ENCODE data around the gene DCD.

The DCD gene

GRCh38 chr12:54631551-54631950 lies 16.6 kb downstream of the DCD start:
- Histone ChIP-seq H3K4me3 (ENCODE audit: low read length in 2 of 2) (no peak overlapping the region), H3K9me3 (ENCODE audit: control insufficient read depth in 2 of 2, low read length in 2 of 2) (no peaks in the 10 kb centered on the region), H3K27me3 (ENCODE audit: control insufficient read depth in 2 of 2, insufficient read depth in 2 of 2, low read length in 2 of 2) (peaks cover 0 to 3% of the 10 kb centered on the region in 2 donors), H3K36me3 (ENCODE audit: control insufficient read depth in 2 of 2, insufficient read depth in 2 of 2, low read length in 2 of 2) (no peaks in the 10 kb centered on the region), H3K9ac (ENCODE audit: low read depth in 1 of 2, low read length in 2 of 2) (no peak overlapping the region), H3K4me1 (ENCODE audit: control insufficient read depth in 2 of 2, insufficient read depth in 2 of 2, low read length in 2 of 2) (no peaks in the 10 kb centered on the region), H3K27ac (ENCODE audit: low read depth in 2 of 2, low read length in 2 of 2) (no peak overlapping the region)

DNA sequence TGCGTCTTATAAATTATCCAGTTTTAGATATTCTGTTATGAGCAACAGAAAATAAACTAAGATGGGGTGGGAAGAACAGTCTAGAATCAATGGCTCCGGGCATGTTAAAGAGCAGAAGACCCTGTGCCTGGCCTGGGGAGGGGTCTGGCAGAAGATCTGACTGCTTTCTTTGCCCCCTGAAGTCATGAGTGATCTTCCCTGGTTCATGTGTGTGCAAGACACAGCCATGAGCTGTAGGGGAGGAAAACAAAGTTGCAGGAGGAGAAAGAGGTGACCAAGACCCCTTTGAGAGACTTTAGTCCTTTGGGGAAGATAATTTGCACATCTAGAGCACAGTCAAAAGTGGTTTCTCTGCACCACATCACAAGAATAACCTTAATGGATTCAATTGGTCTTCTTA lies 18.2 kb downstream of the DCD start:
- H3K9me3 ChIP-seq (ENCODE audit: control insufficient read depth in 2 of 2, low read length in 2 of 2): no peaks in the 10 kb centered on the region
- no peak overlapping the region for H3K9ac ChIP-seq (ENCODE audit: low read depth in 1 of 2, low read length in 2 of 2)
- peaks cover 2 to 3% of the 10 kb centered on the region in 2 donors for H3K27me3 ChIP-seq (ENCODE audit: control insufficient read depth in 2 of 2, insufficient read depth in 2 of 2, low read length in 2 of 2)
- no peak overlapping the region for H3K27ac ChIP-seq (ENCODE audit: low read depth in 2 of 2, low read length in 2 of 2)
- no peaks in the 10 kb centered on the region for H3K36me3 ChIP-seq (ENCODE audit: control insufficient read depth in 2 of 2, insufficient read depth in 2 of 2, low read length in 2 of 2)
- H3K4me1 ChIP-seq (ENCODE audit: control insufficient read depth in 2 of 2, insufficient read depth in 2 of 2, low read length in 2 of 2): no peaks in the 10 kb centered on the region
- H3K4me3 ChIP-seq (ENCODE audit: low read length in 2 of 2): no peak overlapping the region

DNA sequence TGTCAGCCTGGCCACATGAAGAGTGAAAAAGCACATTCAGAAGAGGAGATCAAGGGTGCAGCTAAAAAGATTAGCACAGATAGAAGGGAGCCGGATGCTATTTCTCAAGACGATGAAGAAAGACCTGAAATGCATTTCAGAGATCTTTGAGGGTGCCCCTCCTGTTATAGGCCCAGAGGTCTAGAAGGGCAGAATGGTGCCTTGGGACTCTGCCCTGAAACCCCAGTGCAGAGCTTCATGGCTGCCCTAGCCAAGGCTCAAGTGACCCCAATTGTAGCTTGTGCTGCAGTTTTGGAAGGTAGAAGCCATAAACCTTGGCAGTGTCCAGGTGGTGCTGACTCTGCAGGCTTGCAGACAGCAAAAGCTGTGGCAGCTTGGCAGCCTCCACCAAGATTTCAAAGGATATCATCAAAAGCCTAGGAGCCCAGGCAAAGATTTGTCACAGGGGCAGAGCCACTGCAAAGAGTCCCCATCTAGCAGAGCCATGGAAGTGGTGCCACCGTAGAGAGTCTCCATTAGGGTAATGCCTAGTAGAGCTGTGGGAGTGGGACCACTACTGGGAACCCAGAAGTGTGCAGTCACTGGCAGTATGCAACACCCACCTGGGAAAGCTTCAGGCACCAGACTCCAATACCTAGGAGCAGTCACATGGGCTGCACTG lies 19.8 kb downstream of the DCD start:
- H3K4me3 ChIP-seq (ENCODE audit: low read length in 2 of 2): no peak overlapping the region
- H3K27me3 ChIP-seq (ENCODE audit: control insufficient read depth in 2 of 2, insufficient read depth in 2 of 2, low read length in 2 of 2): peaks cover 2% of the 10 kb centered on the region in 2 donors
- no peaks in the 10 kb centered on the region for H3K4me1 ChIP-seq (ENCODE audit: control insufficient read depth in 2 of 2, insufficient read depth in 2 of 2, low read length in 2 of 2)
- H3K9ac ChIP-seq (ENCODE audit: low read depth in 1 of 2, low read length in 2 of 2): no peak overlapping the region
- H3K9me3 ChIP-seq (ENCODE audit: control insufficient read depth in 2 of 2, low read length in 2 of 2): no peaks in the 10 kb centered on the region
- H3K36me3 ChIP-seq (ENCODE audit: control insufficient read depth in 2 of 2, insufficient read depth in 2 of 2, low read length in 2 of 2): no peaks in the 10 kb centered on the region
- no peak overlapping the region for H3K27ac ChIP-seq (ENCODE audit: low read depth in 2 of 2, low read length in 2 of 2)

DNA sequence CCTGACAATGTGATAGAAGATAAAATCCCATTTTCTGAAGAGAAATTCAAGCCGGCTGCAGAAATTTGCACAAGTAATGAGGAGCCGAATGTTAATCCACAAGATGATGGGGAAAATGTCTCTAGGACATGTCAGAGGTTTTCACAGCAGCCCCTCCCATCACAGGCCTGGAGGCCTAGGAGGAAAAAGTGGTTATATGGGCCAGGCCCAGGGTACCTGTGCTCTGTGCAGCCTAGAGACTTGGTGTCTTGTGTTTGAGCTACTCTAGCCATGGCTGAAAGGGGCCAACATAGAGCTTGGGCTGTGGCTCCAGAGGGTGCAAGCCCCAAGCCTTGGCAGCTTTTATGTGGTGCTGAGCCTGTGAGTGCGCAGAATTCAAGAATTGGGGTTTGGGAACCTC lies 20.9 kb downstream of the DCD start:
- Histone ChIP-seq H3K9me3 (ENCODE audit: control insufficient read depth in 2 of 2, low read length in 2 of 2) (no peaks in the 10 kb centered on the region), H3K4me1 (ENCODE audit: control insufficient read depth in 2 of 2, insufficient read depth in 2 of 2, low read length in 2 of 2) (no peaks in the 10 kb centered on the region), H3K27ac (ENCODE audit: low read depth in 2 of 2, low read length in 2 of 2) (no peak overlapping the region), H3K36me3 (ENCODE audit: control insufficient read depth in 2 of 2, insufficient read depth in 2 of 2, low read length in 2 of 2) (no peaks in the 10 kb centered on the region), H3K27me3 (ENCODE audit: control insufficient read depth in 2 of 2, insufficient read depth in 2 of 2, low read length in 2 of 2) (peaks cover 2 to 4% of the 10 kb centered on the region in 2 donors), H3K9ac (ENCODE audit: low read depth in 1 of 2, low read length in 2 of 2) (no peak overlapping the region), H3K4me3 (ENCODE audit: low read length in 2 of 2) (no peak overlapping the region)

DNA sequence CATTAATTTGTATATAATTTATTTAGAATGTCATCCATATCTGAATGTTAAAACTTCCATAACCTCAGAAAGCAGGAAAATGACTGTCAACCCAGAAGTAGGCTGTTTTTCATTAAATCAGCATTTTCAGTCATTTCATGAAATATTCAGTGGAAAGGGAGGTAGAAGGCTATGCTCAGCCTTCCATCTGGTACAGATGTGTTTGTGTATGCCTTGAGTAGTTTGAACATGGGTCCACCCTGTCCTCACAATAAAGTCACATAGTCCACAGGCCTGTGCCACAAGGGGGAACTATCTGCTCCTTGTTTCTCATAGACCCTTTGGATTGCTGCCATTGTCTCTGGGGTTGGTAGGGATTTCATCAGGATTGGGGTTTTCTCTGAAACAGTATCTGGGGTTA lies 22.6 kb downstream of the DCD start:
- H3K27me3 ChIP-seq (ENCODE audit: control insufficient read depth in 2 of 2, insufficient read depth in 2 of 2, low read length in 2 of 2): peaks cover 2 to 4% of the 10 kb centered on the region in 2 donors
- H3K9me3 ChIP-seq (ENCODE audit: control insufficient read depth in 2 of 2, low read length in 2 of 2): no peaks in the 10 kb centered on the region
- H3K36me3 ChIP-seq (ENCODE audit: control insufficient read depth in 2 of 2, insufficient read depth in 2 of 2, low read length in 2 of 2): no peaks in the 10 kb centered on the region
- no peak overlapping the region for H3K27ac ChIP-seq (ENCODE audit: low read depth in 2 of 2, low read length in 2 of 2)
- H3K4me1 ChIP-seq (ENCODE audit: control insufficient read depth in 2 of 2, insufficient read depth in 2 of 2, low read length in 2 of 2): no peaks in the 10 kb centered on the region
- no peak overlapping the region for H3K4me3 ChIP-seq (ENCODE audit: low read length in 2 of 2)
- no peak overlapping the region for H3K9ac ChIP-seq (ENCODE audit: low read depth in 1 of 2, low read length in 2 of 2)

DNA sequence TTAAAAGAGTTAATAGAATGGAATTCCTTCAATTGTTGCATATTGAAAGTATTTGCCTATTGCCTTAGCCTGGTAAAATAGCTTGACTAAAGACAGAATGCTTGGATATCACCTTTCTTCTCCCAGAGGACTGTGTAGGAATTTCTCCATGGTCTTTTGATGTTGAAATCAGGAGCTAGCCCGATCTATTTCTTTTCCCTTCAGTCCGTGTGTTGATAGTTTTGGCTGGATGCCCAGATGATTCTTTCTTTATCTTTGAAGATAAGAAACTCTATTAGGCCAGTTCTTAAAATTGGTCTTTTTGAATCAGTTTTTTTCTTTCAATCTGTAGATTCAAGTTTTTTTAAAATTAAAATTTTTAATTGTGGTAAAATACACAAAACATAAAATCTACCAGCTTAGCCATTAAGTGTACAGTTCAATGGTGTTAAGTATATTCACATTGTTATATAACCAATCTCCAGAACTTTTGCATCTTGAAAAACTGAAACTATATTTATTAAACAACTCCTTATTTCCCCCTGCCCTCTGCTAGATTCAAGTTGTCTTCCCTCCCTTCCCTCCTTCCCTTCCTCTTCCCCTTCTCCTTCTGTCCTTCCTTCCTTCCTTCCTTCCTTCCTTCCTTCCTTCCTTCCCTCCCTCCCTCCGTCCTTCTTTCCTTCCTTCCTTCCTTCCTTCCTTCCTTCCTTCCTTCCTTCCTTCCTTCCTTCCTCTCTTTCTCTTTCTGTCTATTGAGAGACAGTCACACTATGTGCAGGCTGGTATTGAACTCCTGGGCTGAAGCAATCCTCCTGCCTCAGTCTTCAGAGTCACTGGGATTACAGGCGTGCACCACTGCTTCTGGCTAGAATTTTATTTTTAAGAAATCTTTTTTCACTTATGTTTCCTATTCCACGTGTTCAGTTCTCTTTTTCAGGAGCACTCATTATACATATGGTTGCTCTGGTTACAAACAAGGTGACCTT lies 23.6 kb downstream of the DCD start:
- Histone ChIP-seq H3K4me1 (ENCODE audit: control insufficient read depth in 2 of 2, insufficient read depth in 2 of 2, low read length in 2 of 2) (no peaks in the 10 kb centered on the region), H3K9me3 (ENCODE audit: control insufficient read depth in 2 of 2, low read length in 2 of 2) (no peaks in the 10 kb centered on the region), H3K9ac (ENCODE audit: low read depth in 1 of 2, low read length in 2 of 2) (no peak overlapping the region), H3K36me3 (ENCODE audit: control insufficient read depth in 2 of 2, insufficient read depth in 2 of 2, low read length in 2 of 2) (no peaks in the 10 kb centered on the region), H3K4me3 (ENCODE audit: low read length in 2 of 2) (no peak overlapping the region), H3K27ac (ENCODE audit: low read depth in 2 of 2, low read length in 2 of 2) (no peak overlapping the region), H3K27me3 (ENCODE audit: control insufficient read depth in 2 of 2, insufficient read depth in 2 of 2, low read length in 2 of 2) (peaks cover 2 to 4% of the 10 kb centered on the region in 2 donors)

- Histone ChIP-seq H3K36me3 (ENCODE audit: control insufficient read depth in 2 of 2, insufficient read depth in 2 of 2, low read length in 2 of 2) (no peaks in the 10 kb centered on the region), H3K4me1 (ENCODE audit: control insufficient read depth in 2 of 2, insufficient read depth in 2 of 2, low read length in 2 of 2) (no peaks in the 10 kb centered on the region), H3K27ac (ENCODE audit: low read depth in 2 of 2, low read length in 2 of 2) (no peak overlapping the region), H3K9ac (ENCODE audit: low read depth in 1 of 2, low read length in 2 of 2) (no peak overlapping the region), H3K4me3 (ENCODE audit: low read length in 2 of 2) (no peak overlapping the region), H3K27me3 (ENCODE audit: control insufficient read depth in 2 of 2, insufficient read depth in 2 of 2, low read length in 2 of 2) (peaks cover 2 to 4% of the 10 kb centered on the region in 2 donors), H3K9me3 (ENCODE audit: control insufficient read depth in 2 of 2, low read length in 2 of 2) (no peaks in the 10 kb centered on the region)
Measured at GRCh38 chr12:54622463-54623183, 25.5 kb downstream of the DCD start.

DNA sequence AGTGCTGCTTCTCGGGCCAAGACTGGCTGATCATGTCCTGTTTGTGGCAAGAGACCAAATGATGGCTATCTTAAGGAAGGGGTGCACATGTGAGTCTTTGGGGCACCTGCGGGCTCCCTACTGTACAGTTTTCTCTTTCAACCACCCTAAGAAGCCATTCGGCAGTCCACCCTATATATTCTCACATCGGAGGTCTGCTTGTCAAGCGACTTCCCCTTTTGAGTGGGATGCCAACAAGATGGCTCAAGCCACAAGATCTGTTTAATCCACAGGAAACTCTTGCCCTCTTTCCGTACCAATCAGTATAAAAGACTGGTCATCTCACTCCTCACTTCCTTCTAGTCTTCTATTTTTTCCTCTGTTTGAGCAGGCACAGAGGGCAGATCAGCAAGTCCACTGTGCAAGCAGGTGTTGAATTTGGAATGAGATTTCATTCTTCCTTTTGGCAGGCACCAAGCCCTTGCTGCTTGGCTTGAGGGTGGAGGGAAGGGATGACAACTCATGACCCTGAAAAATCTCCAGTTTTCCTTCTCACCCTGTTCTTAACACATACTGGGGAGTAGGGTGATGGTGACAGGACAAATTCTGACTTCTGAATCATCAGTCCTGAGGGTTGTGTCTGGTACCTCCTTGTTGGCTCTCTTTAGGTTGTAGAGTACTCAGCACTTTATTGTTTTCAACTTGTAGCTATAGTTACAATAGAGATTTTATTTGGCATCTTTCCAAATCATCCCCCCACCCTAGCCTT lies 31.1 kb downstream of the DCD start:
- peaks cover 0 to 9% of the 10 kb centered on the region in 2 donors for H3K27me3 ChIP-seq (ENCODE audit: control insufficient read depth in 2 of 2, insufficient read depth in 2 of 2, low read length in 2 of 2)
- H3K4me1 ChIP-seq (ENCODE audit: control insufficient read depth in 2 of 2, insufficient read depth in 2 of 2, low read length in 2 of 2): no peaks in the 10 kb centered on the region
- no peaks in the 10 kb centered on the region for H3K9me3 ChIP-seq (ENCODE audit: control insufficient read depth in 2 of 2, low read length in 2 of 2)
- H3K36me3 ChIP-seq (ENCODE audit: control insufficient read depth in 2 of 2, insufficient read depth in 2 of 2, low read length in 2 of 2): no peaks in the 10 kb centered on the region
- H3K9ac ChIP-seq (ENCODE audit: low read depth in 1 of 2, low read length in 2 of 2): no peak overlapping the region
- no peak overlapping the region for H3K4me3 ChIP-seq (ENCODE audit: low read length in 2 of 2)
- H3K27ac ChIP-seq (ENCODE audit: low read depth in 2 of 2, low read length in 2 of 2): no peak overlapping the region

DNA sequence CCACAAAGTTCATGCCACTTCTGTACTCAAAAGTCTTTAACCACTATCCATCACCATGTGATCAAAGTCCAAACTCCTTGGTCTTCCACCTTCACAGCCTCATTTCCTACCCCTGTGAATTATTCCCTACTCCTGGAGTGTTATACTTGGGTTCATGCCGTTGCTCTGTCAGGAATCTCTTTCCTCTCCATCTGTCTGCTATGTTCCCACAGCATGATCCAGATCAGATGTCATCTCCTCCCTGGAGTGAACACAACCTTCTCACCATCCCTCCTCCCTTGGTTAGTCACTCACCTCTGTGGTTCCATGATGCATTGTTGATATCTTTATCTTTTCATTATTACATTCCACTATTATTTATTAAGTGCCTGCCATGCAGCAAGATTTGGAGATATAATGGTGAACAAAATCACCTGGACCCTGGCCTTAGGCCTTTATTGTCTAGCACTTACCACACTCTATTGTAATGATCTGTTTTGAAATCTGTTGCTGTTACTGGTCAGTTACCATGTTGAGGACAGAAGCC lies 35.9 kb downstream of the DCD start:
- Histone ChIP-seq H3K9me3 (ENCODE audit: control insufficient read depth in 2 of 2, low read length in 2 of 2) (no peaks in the 10 kb centered on the region), H3K4me1 (ENCODE audit: control insufficient read depth in 2 of 2, insufficient read depth in 2 of 2, low read length in 2 of 2) (no peaks in the 10 kb centered on the region), H3K27ac (ENCODE audit: low read depth in 2 of 2, low read length in 2 of 2) (no peak overlapping the region), H3K9ac (ENCODE audit: low read depth in 1 of 2, low read length in 2 of 2) (no peak overlapping the region), H3K36me3 (ENCODE audit: control insufficient read depth in 2 of 2, insufficient read depth in 2 of 2, low read length in 2 of 2) (no peaks in the 10 kb centered on the region), H3K4me3 (ENCODE audit: low read length in 2 of 2) (no peak overlapping the region), H3K27me3 (ENCODE audit: control insufficient read depth in 2 of 2, insufficient read depth in 2 of 2, low read length in 2 of 2) (peaks cover 0 to 9% of the 10 kb centered on the region in 2 donors)

Measured in mucosa of rectum (tissue), 2 donors.